ENCODE results near the gene EFHC1.
"Not testable (repeated sequence)": the region's sequence is repeated elsewhere in the genome, so short reads cannot be mapped to it uniquely, and the experiment has no call there.

The EFHC1 gene

GRCh38 chr6:52419809-52420667 is at the start of gene EFHC1:
Gene EFHC1, plus strand, starts transcription at chr6:52420342. Its CDS starts 69 bp downstream, at chr6:52420411.
- Mint-ChIP-seq H3K36me3 (peaks cover 2% of the 10 kb centered on the region), H3K4me3 (no peak within 1 kb of the TSS), H3K9me3 (no peaks in the 10 kb centered on the region), H3K27me3 (no peaks in the 10 kb centered on the region), H3K27ac (no peak within 1 kb of the TSS), H3K4me1 (peaks cover 16% of the 10 kb centered on the region)
- ATAC-seq (ENCODE audit: low read depth) (peak; percentile 89), DNase-seq (ENCODE audit: low spot score in 2 of 2) (peak; percentile 98)

- Mint-ChIP-seq H3K9me3 (peaks cover 5% of the 10 kb centered on the region), H3K4me1 (peaks cover 16% of the 10 kb centered on the region), H3K27ac (no peak overlapping the region)
Observed at GRCh38 chr6:52371656-52372191, 48.4 kb upstream of the EFHC1 start.

GRCh38 chr6:52373151-52373690 is 46.9 kb upstream of the EFHC1 start:
- no peaks in the 10 kb centered on the region for H3K27me3 Mint-ChIP-seq
- H3K4me1 Mint-ChIP-seq: peaks cover 27% of the 10 kb centered on the region
- ATAC-seq (ENCODE audit: low read depth) (no peak), DNase-seq (ENCODE audit: low spot score in 2 of 2) (no peak)
- peaks cover 20% of the 10 kb centered on the region for H3K36me3 Mint-ChIP-seq
- no peak overlapping the region for H3K27ac Mint-ChIP-seq
- H3K4me3 Mint-ChIP-seq: no peak overlapping the region
- peaks cover 5% of the 10 kb centered on the region for H3K9me3 Mint-ChIP-seq

More at GRCh38 chr6:52371656-52372191, 48.4 kb upstream of the EFHC1 start:
- DNase-seq (ENCODE audit: low spot score in 2 of 2): no peak
- no peak for ATAC-seq (ENCODE audit: low read depth)
- Mint-ChIP-seq H3K4me3 (no peak overlapping the region), H3K27me3 (no peaks in the 10 kb centered on the region), H3K36me3 (peaks cover 23% of the 10 kb centered on the region)

- peak overlapping the region; percentile 6 for H3K27ac Mint-ChIP-seq
- H3K27me3 Mint-ChIP-seq: no peaks in the 10 kb centered on the region
- H3K4me1 Mint-ChIP-seq: peaks cover 29% of the 10 kb centered on the region
- DNase-seq (ENCODE audit: low spot score in 2 of 2) (no peak), ATAC-seq (ENCODE audit: low read depth) (no peak)
- no peak overlapping the region for H3K4me3 Mint-ChIP-seq
- peaks cover 5% of the 10 kb centered on the region for H3K9me3 Mint-ChIP-seq
- peaks cover 21% of the 10 kb centered on the region for H3K36me3 Mint-ChIP-seq
Observed at GRCh38 chr6:52374247-52374646, 45.9 kb upstream of the EFHC1 start.

GRCh38 chr6:52375780-52376556 is 44.2 kb upstream of the EFHC1 start:
- Mint-ChIP-seq H3K4me3 (no peak overlapping the region), H3K4me1 (peaks cover 29% of the 10 kb centered on the region), H3K9me3 (peaks cover 5% of the 10 kb centered on the region), H3K36me3 (peaks cover 18% of the 10 kb centered on the region), H3K27me3 (no peaks in the 10 kb centered on the region), H3K27ac (peak overlapping the region; percentile 74)
- ATAC-seq (ENCODE audit: low read depth) (peak; percentile 34), DNase-seq (ENCODE audit: low spot score in 2 of 2) (no peak)

- Mint-ChIP-seq H3K4me3 (no peak overlapping the region), H3K27me3 (no peaks in the 10 kb centered on the region), H3K4me1 (peaks cover 29% of the 10 kb centered on the region), H3K9me3 (peaks cover 5% of the 10 kb centered on the region), H3K36me3 (peaks cover 18% of the 10 kb centered on the region), H3K27ac (no peak overlapping the region)
- DNase-seq (ENCODE audit: low spot score in 2 of 2) (no peak), ATAC-seq (ENCODE audit: low read depth) (no peak)
Observed at GRCh38 chr6:52376763-52377162, 43.4 kb upstream of the EFHC1 start.

- Mint-ChIP-seq H3K27ac (peak overlapping the region; percentile 21), H3K36me3 (peaks cover 18% of the 10 kb centered on the region), H3K9me3 (peaks cover 5% of the 10 kb centered on the region), H3K27me3 (no peaks in the 10 kb centered on the region), H3K4me3 (peak overlapping the region; percentile 39), H3K4me1 (peaks cover 29% of the 10 kb centered on the region)
- peak; percentile 64 for ATAC-seq (ENCODE audit: low read depth)
- no peak for DNase-seq (ENCODE audit: low spot score in 2 of 2)
Observed at GRCh38 chr6:52377538-52378221, 42.5 kb upstream of the EFHC1 start.

- H3K4me3 Mint-ChIP-seq: no peak overlapping the region
- no peak for ATAC-seq (ENCODE audit: low read depth)
Observed at GRCh38 chr6:52381249-52381648, 38.9 kb upstream of the EFHC1 start.

GRCh38 chr6:52384145-52384766 is 35.9 kb upstream of the EFHC1 start:
- DNase-seq (ENCODE audit: low spot score in 2 of 2) (no peak), ATAC-seq (ENCODE audit: low read depth) (no peak)
- H3K9me3 Mint-ChIP-seq: no peaks in the 10 kb centered on the region
- no peak overlapping the region for H3K27ac Mint-ChIP-seq
- no peak overlapping the region for H3K4me3 Mint-ChIP-seq
- H3K36me3 Mint-ChIP-seq: peaks cover 4% of the 10 kb centered on the region
- H3K27me3 Mint-ChIP-seq: no peaks in the 10 kb centered on the region
- H3K4me1 Mint-ChIP-seq: peaks cover 13% of the 10 kb centered on the region

More at GRCh38 chr6:52381249-52381648, 38.9 kb upstream of the EFHC1 start:
- Mint-ChIP-seq H3K9me3 (no peaks in the 10 kb centered on the region), H3K36me3 (peaks cover 7% of the 10 kb centered on the region), H3K4me1 (peaks cover 29% of the 10 kb centered on the region), H3K27ac (no peak overlapping the region), H3K27me3 (no peaks in the 10 kb centered on the region)
- no peak for DNase-seq (ENCODE audit: low spot score in 2 of 2)

GRCh38 chr6:52385074-52385473 is 35.1 kb upstream of the EFHC1 start:
- H3K27ac Mint-ChIP-seq: peak overlapping the region; percentile 62
- no peaks in the 10 kb centered on the region for H3K9me3 Mint-ChIP-seq
- peaks cover 21% of the 10 kb centered on the region for H3K4me1 Mint-ChIP-seq
- no peaks in the 10 kb centered on the region for H3K27me3 Mint-ChIP-seq
- H3K4me3 Mint-ChIP-seq: no peak overlapping the region
- H3K36me3 Mint-ChIP-seq: peaks cover 2% of the 10 kb centered on the region
- no peak for DNase-seq (ENCODE audit: low spot score in 2 of 2)
- peak; percentile 68 for ATAC-seq (ENCODE audit: low read depth)

GRCh38 chr6:52388119-52388518 is 32.0 kb upstream of the EFHC1 start:
- not testable (repeated sequence) for H3K9me3 Mint-ChIP-seq; ATAC-seq (ENCODE audit: low read depth); H3K27me3 Mint-ChIP-seq; H3K27ac Mint-ChIP-seq; H3K36me3 Mint-ChIP-seq; H3K4me3 Mint-ChIP-seq; DNase-seq (ENCODE audit: low spot score in 2 of 2)
- H3K4me1 Mint-ChIP-seq: peaks cover 28% of the 10 kb centered on the region

GRCh38 chr6:52388790-52389189 is 31.4 kb upstream of the EFHC1 start:
- peaks cover 2% of the 10 kb centered on the region for H3K36me3 Mint-ChIP-seq
- no peak overlapping the region for H3K4me3 Mint-ChIP-seq
- DNase-seq (ENCODE audit: low spot score in 2 of 2) (no peak), ATAC-seq (ENCODE audit: low read depth) (no peak)
- no peaks in the 10 kb centered on the region for H3K27me3 Mint-ChIP-seq
- H3K9me3 Mint-ChIP-seq: no peaks in the 10 kb centered on the region
- H3K4me1 Mint-ChIP-seq: peaks cover 30% of the 10 kb centered on the region
- no peak overlapping the region for H3K27ac Mint-ChIP-seq

GRCh38 chr6:52389264-52389625 is 30.9 kb upstream of the EFHC1 start:
- Mint-ChIP-seq H3K27ac (peak overlapping the region; percentile 81), H3K4me3 (peak overlapping the region; percentile 12), H3K4me1 (peaks cover 32% of the 10 kb centered on the region), H3K9me3 (no peaks in the 10 kb centered on the region), H3K36me3 (peaks cover 2% of the 10 kb centered on the region), H3K27me3 (no peaks in the 10 kb centered on the region)
- ATAC-seq (ENCODE audit: low read depth) (no peak), DNase-seq (ENCODE audit: low spot score in 2 of 2) (no peak)
